Activated T-cell treated with anti-CD3 and anti-CD28 coated beads for 24 hours (primary cell): ENCODE results near the gene GFOD1.
"Not testable (repeated sequence)": the region's sequence is repeated elsewhere in the genome, so short reads cannot be mapped to it uniquely, and the experiment has no call there.

Source experiments
- DNase-seq: peaks from one replicate; pipeline ENCODE4 v3.0.0-alpha.2; 2020; ENCODE audit warnings: low read depth

GFOD1 gene

DNA sequence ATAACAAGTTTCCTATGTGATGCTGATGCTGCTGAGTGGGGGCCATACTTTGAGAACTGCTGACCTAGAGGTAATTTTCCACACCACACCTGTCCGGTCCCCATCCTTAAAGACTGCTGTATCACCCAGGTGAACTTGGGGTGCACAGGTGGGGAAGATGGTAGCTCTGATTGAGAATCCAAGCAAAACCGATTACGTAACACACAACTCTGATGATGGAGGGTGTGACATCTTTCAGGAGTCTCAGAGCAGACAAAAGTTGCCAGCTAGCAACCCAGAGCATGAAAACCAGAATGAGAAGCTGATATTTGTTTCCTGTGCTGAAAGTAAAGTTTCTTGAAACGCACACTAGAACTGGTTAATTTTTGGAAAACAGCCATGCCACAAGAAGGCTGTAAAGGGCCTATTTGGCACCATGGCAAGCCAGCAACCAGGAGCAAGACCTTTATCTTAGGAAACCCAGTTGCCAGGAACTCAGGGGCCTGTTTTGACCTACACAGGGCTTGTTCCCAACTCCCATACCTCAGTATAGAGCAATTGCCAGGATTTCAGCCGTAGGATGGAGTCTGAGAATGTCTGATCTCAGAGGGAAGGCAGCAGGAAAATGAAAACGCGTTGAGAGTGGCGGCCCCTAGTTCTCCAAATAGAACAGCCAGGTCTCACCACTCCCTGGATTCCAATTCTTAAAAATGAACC lies 137.4 kb downstream of the GFOD1 start:
- no peak for DNase-seq

DNA sequence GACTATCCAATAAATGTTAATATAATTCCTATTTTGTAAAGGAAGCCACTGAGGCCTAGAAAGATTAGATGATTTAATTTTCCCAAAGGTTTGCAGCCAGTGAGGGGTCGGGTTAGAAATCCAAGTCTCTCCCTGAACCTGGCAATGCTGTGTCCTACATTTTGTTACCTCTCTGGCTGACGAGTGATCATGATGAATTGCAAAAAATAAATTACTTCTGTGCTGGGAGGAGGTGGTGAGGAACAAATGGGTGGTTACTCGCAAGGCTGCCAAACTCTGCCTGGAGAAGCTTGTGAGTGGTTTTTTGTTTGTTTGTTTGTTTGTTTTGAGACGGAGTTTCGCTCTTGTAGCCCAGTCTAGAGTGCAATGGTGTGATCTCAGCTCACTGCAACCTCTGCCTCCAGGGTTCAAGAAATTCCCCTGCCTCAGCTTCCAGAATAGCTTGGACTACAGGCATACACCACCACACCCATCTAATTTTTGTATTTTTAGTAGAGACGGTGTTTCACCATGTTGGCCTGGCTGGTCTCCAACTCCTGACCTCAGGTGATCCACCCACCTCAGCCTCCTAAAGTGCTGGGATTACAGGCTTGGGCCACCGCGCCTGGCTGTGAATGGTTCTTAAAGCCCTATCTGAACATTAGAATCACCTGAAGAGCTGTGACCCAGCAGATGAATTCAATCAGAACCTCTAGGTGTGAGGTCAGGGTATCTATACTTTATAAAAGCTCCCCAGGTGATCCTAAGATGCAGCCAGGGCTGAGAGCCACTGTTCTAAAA lies 138.9 kb downstream of the GFOD1 start:
- no peak for DNase-seq

DNA sequence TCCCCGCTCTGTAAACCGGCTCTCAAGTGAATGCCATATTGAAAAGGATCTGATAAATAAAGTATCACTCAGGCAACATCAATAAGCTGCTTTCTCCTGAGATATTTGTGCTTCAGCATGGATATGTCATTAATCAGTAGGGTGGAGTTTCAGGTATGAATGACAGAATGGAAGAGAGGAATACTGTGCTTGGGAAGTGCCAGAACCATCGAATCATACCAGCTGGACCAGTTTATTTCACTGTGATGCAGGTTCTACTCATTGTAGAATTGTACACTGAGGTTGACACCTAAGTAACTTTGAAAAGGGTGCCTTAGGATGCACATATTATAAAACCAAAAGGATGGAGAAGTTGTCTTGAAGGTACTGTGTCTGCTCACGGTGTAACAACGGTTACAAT lies 141.2 kb downstream of the GFOD1 start:
- DNase-seq: no peak

DNA sequence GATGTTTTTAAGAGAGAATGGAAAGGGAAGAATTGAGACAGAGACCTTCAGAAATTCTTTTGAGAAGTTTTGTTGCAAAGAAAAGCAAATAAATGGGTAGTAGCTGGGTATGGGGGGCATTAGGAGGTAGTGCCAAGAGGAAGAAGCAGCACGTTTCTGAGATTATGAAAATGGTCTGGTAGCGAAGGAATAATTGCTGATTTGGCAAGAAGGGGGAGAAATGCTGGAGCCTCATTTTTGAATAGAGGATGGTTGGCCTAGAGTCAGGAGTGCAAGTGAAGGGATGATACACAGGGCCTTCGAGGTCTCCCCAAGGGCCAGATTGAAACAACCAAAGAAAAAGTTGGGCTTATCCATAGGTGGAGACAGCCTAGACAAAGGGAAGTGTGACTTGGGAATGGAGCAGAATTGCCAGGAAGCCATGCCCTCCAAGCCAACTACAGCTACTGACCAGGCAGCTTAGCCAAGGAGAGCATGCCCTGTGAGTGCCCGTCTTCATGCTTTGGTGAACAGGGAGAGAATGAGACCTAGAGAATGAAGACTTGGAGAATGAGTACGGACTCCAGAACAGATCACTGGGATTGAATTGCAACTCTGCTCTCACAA lies 144.9 kb downstream of the GFOD1 start:
- DNase-seq: no peak

DNA sequence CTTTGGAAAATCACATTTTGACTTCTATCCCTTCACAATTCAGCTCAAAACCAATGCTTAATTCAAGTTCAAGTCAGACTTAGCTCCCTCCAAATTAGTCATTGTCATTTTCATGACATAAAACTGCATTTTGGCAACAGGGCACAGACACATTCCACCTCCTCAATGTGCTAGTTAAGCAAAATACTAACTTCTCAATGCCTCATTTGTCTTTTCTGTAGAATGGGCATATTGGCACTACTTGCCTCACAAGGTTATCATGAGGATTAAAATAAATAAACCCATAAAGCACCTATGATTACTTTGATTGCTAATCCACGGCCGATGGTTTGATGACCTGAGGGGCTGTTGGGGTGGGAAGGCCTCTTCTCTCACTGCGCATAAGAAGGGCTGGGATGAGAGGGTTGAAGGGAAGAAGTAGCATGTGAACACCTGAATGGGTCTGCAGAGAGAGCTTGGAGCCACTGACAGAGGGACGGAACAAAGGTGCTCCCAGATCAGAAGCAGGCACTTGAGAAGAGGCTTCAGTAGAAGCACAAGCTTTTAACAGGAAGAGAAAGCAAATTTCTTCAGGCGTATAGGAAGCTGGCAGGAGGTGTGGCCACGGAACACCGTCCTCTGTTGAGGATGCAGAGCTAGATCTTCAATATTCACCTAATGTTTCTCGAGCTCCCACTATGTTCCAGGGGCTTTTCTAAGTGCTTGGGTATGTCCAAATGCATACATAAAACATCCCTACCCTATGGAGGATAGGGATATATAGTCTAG lies 147.4 kb downstream of the GFOD1 start:
- DNase-seq: no peak

DNA sequence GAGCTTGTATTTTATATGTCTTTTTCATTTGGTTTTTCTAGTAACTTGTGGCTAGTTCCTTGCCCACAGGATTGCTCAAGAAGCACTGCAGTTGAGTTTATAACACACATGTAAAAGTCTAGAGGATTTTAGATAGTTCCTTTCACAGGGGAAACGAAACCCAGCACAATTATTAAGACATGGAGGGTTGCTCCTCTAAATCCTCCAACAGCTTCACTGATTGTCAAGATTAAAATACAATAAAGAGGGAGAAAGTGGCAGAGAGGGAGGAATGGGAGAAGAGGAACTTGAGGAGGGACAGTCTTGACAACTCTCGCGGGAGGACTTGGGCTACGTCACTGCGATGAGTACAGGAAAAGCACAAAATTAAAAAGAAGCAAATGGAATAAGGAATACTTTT lies 149.4 kb downstream of the GFOD1 start:
- no peak for DNase-seq

DNA sequence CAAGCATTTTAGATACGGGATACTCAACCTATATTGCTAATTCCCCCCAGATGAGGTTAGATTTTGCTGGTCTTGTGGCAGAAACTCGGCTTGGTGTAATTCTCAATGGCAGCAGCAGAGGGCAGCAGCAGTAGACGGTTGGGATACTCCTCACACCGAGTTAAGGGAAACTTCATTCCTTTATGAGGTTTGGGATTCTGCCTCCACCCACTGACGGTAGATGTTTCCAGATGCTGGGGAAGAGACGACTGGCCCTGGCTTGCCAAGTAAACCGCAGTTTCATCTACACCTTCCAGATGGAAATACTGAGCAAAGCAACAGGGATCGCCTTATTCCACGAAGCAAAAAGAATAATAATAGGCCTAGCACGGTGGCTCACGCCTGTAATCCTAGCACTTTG lies 150.8 kb downstream of the GFOD1 start:
- peak; percentile 69 for DNase-seq

DNA sequence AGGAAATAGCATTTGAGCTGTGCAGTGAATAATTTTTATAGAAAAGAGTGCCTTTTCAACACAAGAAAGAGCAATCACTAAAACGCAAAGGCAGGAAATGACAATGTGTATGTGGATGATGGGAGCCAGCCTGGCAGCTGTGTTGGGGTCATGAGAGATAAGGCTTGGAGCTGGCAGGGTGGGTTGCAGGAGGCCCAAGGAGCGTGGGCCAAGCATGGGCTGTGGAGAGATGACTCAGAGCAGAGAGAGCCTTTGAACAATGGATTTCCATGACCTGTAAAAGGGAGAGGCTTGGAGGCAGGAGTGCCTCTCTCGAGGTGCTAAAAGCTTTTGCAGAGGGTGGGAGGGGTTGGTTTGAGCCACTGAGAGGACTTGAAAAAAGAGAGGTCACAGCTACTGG lies 152.4 kb downstream of the GFOD1 start:
- no peak for DNase-seq

DNA sequence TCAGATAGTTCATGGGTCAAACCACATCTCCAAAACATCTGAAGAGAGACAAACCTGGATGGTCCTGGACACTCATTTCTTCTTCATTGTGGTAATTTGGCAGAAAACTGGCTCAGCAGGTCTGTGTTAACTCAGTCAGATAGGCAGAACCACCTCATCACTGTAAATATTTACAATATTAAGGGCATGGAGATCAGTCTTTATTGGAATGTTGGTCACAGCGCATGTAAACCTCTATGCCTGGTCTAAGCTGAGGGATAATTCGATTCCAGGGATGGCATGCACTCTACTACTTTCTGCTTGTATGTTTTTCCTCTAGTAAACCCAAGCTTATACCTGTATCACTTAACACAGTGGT lies 155.1 kb downstream of the GFOD1 start:
- DNase-seq: no peak

DNA sequence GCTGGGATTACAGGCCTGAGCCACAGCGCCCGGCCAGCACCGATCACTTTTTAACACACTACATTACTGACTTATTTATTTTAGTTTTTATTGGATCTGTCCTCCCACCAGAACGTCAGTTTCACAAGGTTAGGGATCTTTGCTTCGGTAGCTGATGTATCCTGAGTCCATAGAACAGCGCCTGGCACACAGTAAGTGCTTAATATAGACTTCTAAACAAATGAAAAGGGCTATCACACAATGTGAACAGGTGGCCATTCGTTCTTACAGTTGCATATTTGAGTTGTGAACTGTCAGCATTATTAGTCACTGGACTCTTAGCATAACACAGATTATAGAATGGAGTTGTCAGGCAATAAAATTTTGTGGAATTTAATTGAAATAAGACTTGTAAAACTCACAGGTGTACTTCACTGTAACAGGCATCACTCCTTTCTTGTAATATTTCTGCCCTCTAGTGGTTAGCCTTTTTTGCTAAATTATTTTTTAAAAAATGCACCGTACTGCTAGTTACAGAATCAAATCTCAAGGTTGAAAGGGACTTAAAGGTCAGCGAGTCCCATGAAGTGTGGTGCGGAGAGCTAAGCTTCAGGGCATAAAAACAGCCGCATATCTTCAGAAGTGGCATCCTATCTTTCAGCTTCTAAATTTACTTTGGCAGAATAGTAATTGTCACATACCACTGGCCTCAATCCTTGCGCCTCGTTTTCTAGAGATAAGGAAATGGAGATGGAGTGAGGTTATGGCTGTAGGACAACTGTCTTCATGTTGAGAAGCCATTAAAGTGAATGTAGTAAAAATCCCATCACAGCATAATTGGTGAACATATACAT lies 155.7 kb downstream of the GFOD1 start:
- no peak for DNase-seq

DNA sequence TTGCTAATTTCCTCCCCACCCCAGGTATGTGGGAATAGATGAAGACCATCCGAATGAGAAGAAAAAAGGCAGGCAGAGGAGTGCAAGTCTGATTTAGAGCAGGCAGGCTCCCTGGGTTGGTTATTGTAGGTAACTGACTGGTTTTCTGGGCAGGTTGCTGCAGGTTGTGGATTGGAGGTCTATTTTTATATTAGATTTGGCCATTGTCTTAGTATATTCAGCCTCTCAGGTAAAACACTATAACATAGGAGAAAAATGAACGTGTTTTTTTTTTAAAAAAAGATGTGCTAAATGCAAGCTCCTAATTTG lies 158.6 kb downstream of the GFOD1 start:
- no peak for DNase-seq

DNA sequence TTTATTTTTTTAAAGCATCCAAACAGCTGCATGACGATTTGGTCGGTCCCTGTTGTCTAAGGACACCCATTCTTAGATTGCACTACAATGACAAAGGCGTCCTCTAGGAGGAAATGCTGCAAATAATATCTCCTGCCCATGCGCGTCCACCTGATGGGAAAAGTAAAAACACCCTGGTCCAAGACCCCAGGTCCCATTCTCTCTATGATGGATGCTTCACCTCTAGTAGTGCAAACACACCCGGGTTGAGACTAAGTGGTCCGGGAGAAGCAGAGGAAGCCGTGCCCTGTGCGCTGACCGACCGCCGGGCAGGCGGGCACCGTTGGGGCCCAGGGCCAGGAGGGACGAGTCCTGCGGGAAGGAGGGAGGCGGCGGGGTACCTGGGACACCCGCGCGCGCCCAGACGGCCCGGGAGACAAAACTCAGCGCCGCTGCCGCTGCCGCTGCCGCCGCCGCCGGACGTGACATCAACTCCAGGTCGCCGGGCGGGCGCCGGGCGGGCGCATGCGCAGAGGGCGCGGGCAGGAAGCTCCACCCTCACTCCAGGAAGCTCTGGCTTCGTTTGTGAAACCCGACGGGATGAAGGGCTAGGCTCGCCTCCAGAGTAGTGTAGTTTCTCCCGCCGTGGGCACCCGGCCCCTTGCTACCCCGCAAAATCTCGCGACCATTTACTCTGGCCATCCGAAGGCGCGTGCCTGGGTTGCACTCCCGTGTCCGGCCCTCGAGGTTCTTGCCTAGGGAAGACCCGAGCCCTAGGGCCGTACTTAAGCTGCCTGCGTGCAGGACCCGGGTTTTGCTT lies 159.1 kb downstream of the GFOD1 start, which contains the start of gene TBC1D7:
TSS of gene TBC1D7 (minus strand) at position 462 of the 799 bp plus-strand sequence. CDS start 1,639 bp downstream, outside the sequence.
- DNase-seq: peak; percentile 90

DNA sequence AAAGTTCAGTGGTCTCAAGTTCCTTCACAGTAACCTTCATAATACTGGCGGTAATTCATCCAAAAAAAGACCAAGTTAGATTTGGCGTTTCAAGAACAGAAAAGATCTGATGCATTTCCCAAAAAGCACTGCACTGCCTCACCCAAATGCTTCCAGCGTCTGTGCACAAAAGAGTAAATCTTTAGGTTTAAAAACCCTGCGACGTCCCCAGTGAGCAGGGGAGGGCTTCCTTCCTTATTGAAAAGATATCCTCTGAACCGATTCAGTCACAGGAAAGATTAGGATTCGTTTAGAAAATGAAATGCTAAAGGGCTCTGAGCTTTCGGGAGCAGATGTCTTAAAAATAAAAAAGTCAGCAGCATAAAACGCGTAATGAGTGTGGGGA lies 159.7 kb downstream of the GFOD1 start:
- DNase-seq: no peak

DNA sequence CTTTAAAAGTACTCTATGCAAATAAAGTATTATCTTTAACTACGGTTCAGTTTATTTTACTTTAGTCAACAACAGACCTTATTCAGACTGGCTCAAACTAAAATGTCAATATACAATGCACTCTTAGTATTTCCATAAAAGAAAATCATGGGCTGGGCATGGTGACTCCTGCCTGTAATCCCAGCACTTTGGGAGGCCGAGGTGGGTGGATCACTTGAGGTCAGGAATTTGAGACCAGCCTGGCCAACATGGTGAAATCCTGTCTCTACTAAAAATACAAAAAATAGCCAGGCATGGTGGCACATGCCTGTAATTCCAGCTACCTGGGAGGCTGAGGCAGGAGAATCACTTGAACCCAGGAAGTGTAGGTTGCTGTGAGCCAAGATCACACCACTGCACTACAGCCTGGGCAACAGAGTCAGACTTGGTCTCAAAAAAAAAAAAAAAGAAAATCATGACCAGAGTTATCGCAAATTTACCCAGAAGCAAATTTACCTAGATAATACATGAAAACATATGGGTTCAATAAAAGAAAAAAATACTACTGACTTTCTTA lies 161.3 kb downstream of the GFOD1 start:
- DNase-seq: not testable (repeated sequence)

DNA sequence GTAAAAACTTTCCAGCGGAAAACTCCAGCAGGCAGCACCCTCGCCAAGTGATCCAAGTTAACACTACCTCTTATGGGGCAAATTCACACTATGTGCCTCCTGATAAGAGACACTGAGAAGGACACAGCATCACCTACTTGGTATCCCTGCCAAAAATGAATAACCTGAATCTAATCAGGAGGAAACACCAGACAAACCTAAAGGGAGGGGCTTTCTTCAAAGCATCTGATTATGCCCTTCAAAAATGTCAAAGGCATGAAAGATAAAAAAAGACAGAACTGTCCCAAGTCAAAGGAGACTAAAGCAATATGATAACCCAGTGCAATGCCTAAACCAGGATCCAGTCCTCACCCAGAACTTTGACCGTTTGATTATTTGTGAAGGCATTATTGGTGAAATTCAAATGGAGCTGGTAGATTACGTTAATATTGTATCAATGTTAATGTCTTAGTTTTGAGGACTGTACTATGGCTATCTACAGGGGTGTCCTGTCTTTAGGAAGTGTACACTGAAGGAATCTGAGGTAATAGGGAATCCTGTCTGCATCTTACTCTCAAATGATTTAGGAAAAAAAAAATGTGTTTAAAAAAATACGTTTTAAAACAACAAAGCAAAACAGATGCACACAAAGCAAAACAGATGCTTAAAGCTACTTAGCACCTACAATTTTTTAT lies 167.4 kb downstream of the GFOD1 start:
- no peak for DNase-seq

DNA sequence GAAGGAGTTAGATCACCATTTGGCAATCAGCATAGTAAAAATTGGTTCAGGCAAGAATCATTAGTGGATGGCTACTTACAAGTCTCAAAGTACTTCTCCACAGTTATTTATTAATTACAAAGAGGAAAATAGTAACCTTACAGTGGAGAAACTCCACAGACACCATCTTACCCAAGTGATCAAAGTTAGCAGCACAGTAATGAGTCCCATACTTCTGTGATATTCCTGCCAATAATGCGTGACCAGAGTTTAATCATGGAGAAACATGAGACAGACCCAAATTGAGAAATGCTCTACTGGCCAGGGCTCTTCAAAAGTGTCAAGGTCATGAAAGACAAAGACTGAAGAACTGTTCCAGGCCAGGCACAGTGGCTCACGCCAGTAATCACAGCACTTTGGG lies 168.6 kb downstream of the GFOD1 start:
- no peak for DNase-seq

DNA sequence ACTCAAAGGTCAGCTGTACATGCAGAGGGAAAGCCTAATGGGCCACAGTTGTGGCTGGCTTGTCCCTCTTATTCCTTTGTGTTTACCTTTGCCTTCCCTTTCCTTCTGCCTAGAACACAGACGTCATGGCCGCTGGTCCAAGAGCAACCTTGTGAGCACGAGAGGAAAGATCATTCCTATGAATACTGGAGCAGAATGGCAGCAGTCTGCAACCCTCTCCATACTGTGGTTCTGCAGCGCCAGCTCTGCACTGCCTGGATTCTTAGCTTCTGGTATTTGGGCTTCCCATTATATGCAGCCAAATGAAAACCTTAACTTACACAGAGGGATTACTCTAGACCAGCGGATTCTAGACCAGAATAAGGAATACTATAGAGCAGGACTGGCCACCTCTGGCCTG lies 171.5 kb downstream of the GFOD1 start:
- DNase-seq: no peak

DNA sequence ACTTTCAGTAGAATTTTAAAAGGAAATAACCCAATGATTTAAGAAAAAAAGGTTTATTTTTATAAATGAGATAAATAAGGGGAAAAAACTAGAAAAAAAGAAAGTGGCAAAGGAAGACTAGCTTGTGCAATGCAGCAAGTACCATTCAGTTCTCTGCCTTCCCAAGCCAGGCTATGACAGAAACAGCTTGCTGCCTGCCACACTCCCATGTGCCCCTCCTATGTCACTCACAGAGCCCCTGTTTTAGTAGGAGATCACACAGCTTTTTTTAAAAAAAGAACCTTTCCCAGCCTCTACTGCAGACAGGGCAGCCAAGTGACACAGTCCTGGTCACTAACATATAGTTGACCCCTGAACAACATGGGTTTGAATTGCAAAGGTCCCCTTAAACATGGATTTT lies 172.6 kb downstream of the GFOD1 start:
- DNase-seq: no peak

DNA sequence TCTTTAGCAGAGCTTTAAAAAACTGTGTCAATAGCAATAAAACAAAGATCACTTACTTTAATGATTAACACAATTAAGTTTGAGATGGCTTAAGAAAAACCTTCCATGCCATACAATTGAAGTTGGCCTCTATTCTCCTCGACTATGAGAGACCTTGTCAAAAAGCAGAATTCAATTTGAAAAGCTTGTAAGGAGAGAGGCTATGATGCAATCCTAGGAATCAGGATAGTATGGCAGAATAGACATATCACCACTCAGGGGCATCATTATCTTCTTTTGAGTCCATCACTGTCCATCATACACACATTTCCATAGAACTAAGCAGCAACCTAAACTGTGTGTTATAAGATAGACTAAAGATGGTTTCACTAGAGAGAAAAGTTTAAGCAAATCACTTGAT lies 176.2 kb downstream of the GFOD1 start:
- no peak for DNase-seq

DNA sequence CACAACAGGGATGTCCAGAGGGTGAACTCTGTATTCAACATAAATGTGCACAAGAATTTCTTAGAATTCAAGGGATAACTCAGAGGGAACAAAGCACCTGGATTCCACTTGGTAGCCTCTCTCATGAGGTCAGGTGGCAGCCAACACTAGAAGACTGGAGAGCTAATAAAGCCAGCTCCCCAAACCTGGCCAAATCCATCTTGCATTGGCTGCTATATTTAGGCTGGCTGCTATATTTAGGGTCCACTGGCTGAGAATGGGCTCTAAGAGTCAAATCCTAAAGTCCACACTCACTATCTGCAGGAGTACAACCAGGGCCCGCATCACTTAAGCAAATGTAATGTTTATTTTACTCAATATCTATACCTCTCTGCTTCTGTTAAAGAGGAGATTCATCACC lies 179.1 kb downstream of the GFOD1 start:
- DNase-seq: no peak
